SK-N-SH (cell line): ENCODE results near the gene SLAMF8. TPM values are rescaled to one million over a fixed set of nuclear protein-coding genes. Genes with fewer than 3 reads are reported as not detected.

Source experiments
- CTCF ChIA-PET: fragments of 300-600, 350-600 bp; formaldehyde crosslinking; extraction: SDS; loops from one replicate; lab custom pipeline; 2021; lab: Yijun Ruan, JAX
- POLR2A ChIA-PET: fragments of 350-600 bp; sonication (Branson Sonifier 250); formaldehyde crosslinking; extraction: SDS; loops from one replicate; lab custom pipeline; 2020; ENCODE audit warnings: antibody characterized with exemption, inconsistent platforms; lab: Yijun Ruan, JAX
- DNase-seq: peaks from one replicate; pipeline ENCODE4 v3.0.0; 2012
- H2AFZ ChIP-seq: fragments of 200-600 bp; sonication (generic); 2 replicates; pipeline ENCODE4 v1.8.1; 2016; ENCODE audit warnings: antibody characterized with exemption, mild to moderate bottlenecking, low read depth
- H3F3A ChIP-seq: fragments of 200-600 bp; sonication (generic); replicated peaks from 2 replicates; pipeline ENCODE3; 2016; ENCODE audit warnings: antibody characterized with exemption, mild to moderate bottlenecking; ENCODE audit not compliant: insufficient read depth
- H3K27ac ChIP-seq, 2 experiments: fragments of 200-500 bp in 1 of 2; fragments of 200-600 bp in 1 of 2; sonication (Bioruptor generic) in 1 of 2; sonication (generic), shearing (Covaris generic) in 1 of 2; 2 replicates each; pipeline versions ENCODE4 v1.5.1 to v1.6.1; 2014 to 2016; ENCODE audit warnings: low read depth in 2 of 2, inconsistent platforms in 1 of 2, low read length in 1 of 2, mild to moderate bottlenecking in 1 of 2, mixed read lengths in 1 of 2
- H3K27me3 ChIP-seq: fragments of 200-600 bp; sonication (generic), shearing (Covaris generic); 2 replicates; pipeline ENCODE4 v1.6.1; 2016; ENCODE audit warnings: mixed run types; ENCODE audit not compliant: insufficient read depth
- H3K36me3 ChIP-seq, 2 experiments: fragments of 200-500 bp in 1 of 2; fragments of 200-600 bp in 1 of 2; sonication (Bioruptor generic) in 1 of 2; sonication (generic) in 1 of 2; replicated peaks in 1 of 2; 2 replicates each; pipeline versions ENCODE3 to v1.5.1; 2014 to 2016; ENCODE audit warnings: low read length in 1 of 2, mild to moderate bottlenecking in 1 of 2; ENCODE audit not compliant: insufficient read depth in 2 of 2, control insufficient read depth in 1 of 2
- H3K4me1 ChIP-seq, 2 experiments: fragments of 200-500 bp in 1 of 2; fragments of 200-600 bp in 1 of 2; sonication (Bioruptor generic) in 1 of 2; sonication (generic), shearing (Covaris generic) in 1 of 2; 2 replicates each; pipeline versions ENCODE4 v1.5.1 to v1.6.1; 2014 to 2016; ENCODE audit warnings: low read depth in 1 of 2, low read length in 1 of 2, mixed run types in 1 of 2; ENCODE audit not compliant: insufficient read depth in 2 of 2, control insufficient read depth in 1 of 2
- H3K4me2 ChIP-seq: fragments of 200-600 bp; sonication (generic), shearing (Covaris generic); 2 replicates; pipeline ENCODE4 v1.6.1; 2017; ENCODE audit warnings: mixed run types
- H3K4me3 ChIP-seq, 2 experiments: fragments of 200-500 bp in 1 of 2; fragments of 200-600 bp in 1 of 2; sonication (Bioruptor generic) in 1 of 2; sonication (generic), shearing (Covaris generic) in 1 of 2; 2 replicates each; pipeline versions ENCODE4 v1.5.1 to v1.8.1; 2014 to 2016; ENCODE audit warnings: low read depth in 2 of 2, inconsistent platforms in 1 of 2, low read length in 1 of 2, mild to moderate bottlenecking in 1 of 2, mixed read lengths in 1 of 2, moderate library complexity in 1 of 2
- H3K79me2 ChIP-seq: fragments of 200-600 bp; sonication (generic); 2 replicates; pipeline ENCODE4 v1.8.1; 2017; ENCODE audit warnings: mild to moderate bottlenecking; ENCODE audit not compliant: insufficient read depth
- H3K9ac ChIP-seq: fragments of 200-600 bp; sonication (generic); 2 replicates; pipeline ENCODE4 v1.6.1; 2017; ENCODE audit warnings: mixed run types
- H3K9me2 ChIP-seq: fragments of 200-600 bp; sonication (generic); 2 replicates; pipeline ENCODE4 v1.6.1; 2017; ENCODE audit warnings: mixed run types
- H3K9me3 ChIP-seq: fragments of 200-600 bp; sonication (generic); 2 replicates; pipeline ENCODE4 v1.6.1; 2017; ENCODE audit warnings: mixed run types, mild to moderate bottlenecking, moderate library complexity
- H4K20me1 ChIP-seq: fragments of 200-600 bp; sonication (generic); 2 replicates; pipeline ENCODE4 v1.6.1; 2017; ENCODE audit warnings: mild to moderate bottlenecking, mixed run types; ENCODE audit not compliant: insufficient read depth
- CHD2 ChIP-seq: fragments of 150-350 bp; IDR thresholded peaks from 2 replicates; pipeline ENCODE4 v1.6.1; 2018; ENCODE audit warnings: low read length; ENCODE audit not compliant: partially characterized antibody
- ELF1 ChIP-seq: IDR thresholded peaks from 2 replicates; pipeline ENCODE4 v1.4.0; 2012
- FOXJ3 ChIP-seq: sonication (generic); formaldehyde crosslinking; IDR thresholded peaks from 2 replicates; pipeline ENCODE4 v1.5.1; 2020; ENCODE audit warnings: mild to moderate bottlenecking, missing genetic modification reagents
- MXI1 ChIP-seq: IDR thresholded peaks from 2 replicates; pipeline ENCODE4 v1.6.1; 2012; ENCODE audit warnings: mild to moderate bottlenecking, low read depth, low read length, improper control_type of control experiment
- NFIC ChIP-seq: IDR thresholded peaks from 2 replicates; pipeline ENCODE4 v1.4.0; 2012; ENCODE audit warnings: borderline replicate concordance
- NRF1 ChIP-seq: IDR thresholded peaks from 2 replicates; pipeline ENCODE4 v1.6.1; 2012; ENCODE audit warnings: low read depth, mild to moderate bottlenecking, low read length
- RAD21 ChIP-seq: IDR thresholded peaks from 2 replicates; pipeline ENCODE4 v1.6.1; 2012; ENCODE audit warnings: mild to moderate bottlenecking, low read length
- REST ChIP-seq: IDR thresholded peaks from 2 replicates; pipeline ENCODE4 v1.6.1; 2012; ENCODE audit warnings: mild to moderate bottlenecking, low read depth, low read length, moderate library complexity
- RFX5 ChIP-seq: IDR thresholded peaks from 2 replicates; pipeline ENCODE4 v1.6.1; 2012; ENCODE audit warnings: mild to moderate bottlenecking, improper control_type of control experiment, low read length
- SMC3 ChIP-seq: IDR thresholded peaks from 2 replicates; pipeline ENCODE4 v1.6.1; 2012; ENCODE audit warnings: low read depth, low read length, improper control_type of control experiment
- TAF1 ChIP-seq: IDR thresholded peaks from 2 replicates; pipeline ENCODE4 v1.6.1; 2012; ENCODE audit warnings: low read depth, mild to moderate bottlenecking, low read length, moderate library complexity, borderline replicate concordance
- TCF12 ChIP-seq: IDR thresholded peaks from 2 replicates; pipeline ENCODE4 v1.4.0; 2012
- TEAD4 ChIP-seq: IDR thresholded peaks from 2 replicates; pipeline ENCODE4 v1.4.0; 2012; ENCODE audit warnings: mild to moderate bottlenecking, borderline replicate concordance; ENCODE audit not compliant: insufficient read depth
- YY1 ChIP-seq: IDR thresholded peaks from 2 replicates; pipeline ENCODE4 v1.4.0; 2012; ENCODE audit warnings: low read depth, mild to moderate bottlenecking
- WGBS: methylation state at CpG from one replicate; pipeline ENCODE4 v1.1.6; 2017; ENCODE audit warnings: low lambda C conversion rate; 5-methylcytosine and 5-hydroxymethylcytosine counted together
- polyA plus RNA-seq, 3 experiments: library from polyadenylated mRNA; depleted of rRNA; stranded (reverse); fragments of >200 nt; gene quantifications; 2 replicates each; pipeline ENCODE4 v1.2.3, GENCODE V29; 2012
- TF ChIP-seq, protein P1 (sequence below): IDR thresholded peaks from 2 replicates; pipeline ENCODE4 v1.4.0; 2012; ENCODE audit warnings: low read depth, borderline replicate concordance
- TF ChIP-seq, protein P2 (sequence below): IDR thresholded peaks from 2 replicates; pipeline ENCODE4 v1.4.0; 2012; ENCODE audit warnings: low read depth
- TF ChIP-seq, protein P3 (sequence below): fragments of 150-350 bp; IDR thresholded peaks from 2 replicates; pipeline ENCODE4 v1.6.1; 2016; ENCODE audit warnings: mild to moderate bottlenecking, low read depth, low read length
- TF ChIP-seq, protein P4 (sequence below): IDR thresholded peaks from 2 replicates; pipeline ENCODE4; 2012

Gene SLAMF8
- polyA plus RNA-seq, 1 of the 3 experiments (the other 2 are of a cell fraction): not detected

- no peak overlapping the region for H3K27ac ChIP-seq
- TF ChIP-seq FOXJ3 (CRISPR knock-in tag) (no peak), NRF1 (no peak), RAD21 (no peak), TAF1 (no peak), SMC3 (no peak), ELF1 (no peak), TEAD4 (no peak), REST (no peak), YY1 (no peak)
- TF ChIP-seq, protein P1, sequence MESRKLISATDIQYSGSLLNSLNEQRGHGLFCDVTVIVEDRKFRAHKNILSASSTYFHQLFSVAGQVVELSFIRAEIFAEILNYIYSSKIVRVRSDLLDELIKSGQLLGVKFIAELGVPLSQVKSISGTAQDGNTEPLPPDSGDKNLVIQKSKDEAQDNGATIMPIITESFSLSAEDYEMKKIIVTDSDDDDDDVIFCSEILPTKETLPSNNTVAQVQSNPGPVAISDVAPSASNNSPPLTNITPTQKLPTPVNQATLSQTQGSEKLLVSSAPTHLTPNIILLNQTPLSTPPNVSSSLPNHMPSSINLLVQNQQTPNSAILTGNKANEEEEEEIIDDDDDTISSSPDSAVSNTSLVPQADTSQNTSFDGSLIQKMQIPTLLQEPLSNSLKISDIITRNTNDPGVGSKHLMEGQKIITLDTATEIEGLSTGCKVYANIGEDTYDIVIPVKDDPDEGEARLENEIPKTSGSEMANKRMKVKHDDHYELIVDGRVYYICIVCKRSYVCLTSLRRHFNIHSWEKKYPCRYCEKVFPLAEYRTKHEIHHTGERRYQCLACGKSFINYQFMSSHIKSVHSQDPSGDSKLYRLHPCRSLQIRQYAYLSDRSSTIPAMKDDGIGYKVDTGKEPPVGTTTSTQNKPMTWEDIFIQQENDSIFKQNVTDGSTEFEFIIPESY: no peak
- TF ChIP-seq, protein P2, sequence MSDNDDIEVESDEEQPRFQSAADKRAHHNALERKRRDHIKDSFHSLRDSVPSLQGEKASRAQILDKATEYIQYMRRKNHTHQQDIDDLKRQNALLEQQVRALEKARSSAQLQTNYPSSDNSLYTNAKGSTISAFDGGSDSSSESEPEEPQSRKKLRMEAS: no peak
- TF ChIP-seq, all 33 proteins: peak for 0
- no peaks in the 10 kb centered on the region for H3K9me2 ChIP-seq
- no peak overlapping the region; the same call in 1 of the 2 replicates for H2AFZ ChIP-seq
- DNase-seq: no peak
- POLR2A ChIA-PET: no interaction called here
- H3K9ac ChIP-seq: no peak overlapping the region
- H3K79me2 ChIP-seq: no peaks in the 10 kb centered on the region
- no peak overlapping the region for H3K4me3 ChIP-seq
- no peaks in the 10 kb centered on the region for H3K9me3 ChIP-seq
- 100% methylated on average over 1 of the region's 1 CpG for WGBS
- H4K20me1 ChIP-seq: no peaks in the 10 kb centered on the region
- no peak overlapping the region for H3K4me2 ChIP-seq
- H3F3A ChIP-seq: no peaks in the 10 kb centered on the region
- peaks cover 5 to 9% of the 10 kb centered on the region in 2 experiments; a peak in 1 of 4 replicates for H3K4me1 ChIP-seq
- CTCF ChIA-PET: interaction anchor here (1.6 to 7.1 kb wide), 3 partner anchors 11 to 88 kb away, joined by 3 to 46 read pairs (median 5); partner anchors contain the start of gene DUSP23
- H3K27me3 ChIP-seq: no peaks in the 10 kb centered on the region
- no peaks in the 10 kb centered on the region for H3K36me3 ChIP-seq
Measured at GRCh38 chr1:159869607-159870006, 42.9 kb downstream of the SLAMF8 start.

- Histone ChIP-seq H3K27me3 (no peaks in the 10 kb centered on the region), H4K20me1 (no peaks in the 10 kb centered on the region), H3K36me3 (no peaks in the 10 kb centered on the region), H3K9me2 (no peaks in the 10 kb centered on the region), H3K27ac (no peak overlapping the region), H3K4me2 (no peak overlapping the region), H3K4me1 (peaks cover 5 to 13% of the 10 kb centered on the region in 2 experiments; a peak in 1 of 4 replicates), H3K4me3 (no peak overlapping the region), H2AFZ (no peak overlapping the region), H3K9me3 (no peaks in the 10 kb centered on the region), H3K79me2 (no peaks in the 10 kb centered on the region), H3K9ac (no peak overlapping the region), H3F3A (no peaks in the 10 kb centered on the region)
- WGBS: 85% methylated on average over 5 of the region's 5 CpGs
- ChIA-PET POLR2A (no interaction called here), CTCF (interaction anchor here (0.6 to 7.1 kb wide), 6 partner anchors 22 to 137 kb away, joined by 3 to 46 read pairs (median 4); partner anchors contain the start of gene FCRL6)
- no peak for DNase-seq
- TF ChIP-seq TCF12 (no peak), RFX5 (no peak), MXI1 (no peak), SMC3 (no peak), NFIC (no peak), CHD2 (no peak)
- TF ChIP-seq, protein P3, sequence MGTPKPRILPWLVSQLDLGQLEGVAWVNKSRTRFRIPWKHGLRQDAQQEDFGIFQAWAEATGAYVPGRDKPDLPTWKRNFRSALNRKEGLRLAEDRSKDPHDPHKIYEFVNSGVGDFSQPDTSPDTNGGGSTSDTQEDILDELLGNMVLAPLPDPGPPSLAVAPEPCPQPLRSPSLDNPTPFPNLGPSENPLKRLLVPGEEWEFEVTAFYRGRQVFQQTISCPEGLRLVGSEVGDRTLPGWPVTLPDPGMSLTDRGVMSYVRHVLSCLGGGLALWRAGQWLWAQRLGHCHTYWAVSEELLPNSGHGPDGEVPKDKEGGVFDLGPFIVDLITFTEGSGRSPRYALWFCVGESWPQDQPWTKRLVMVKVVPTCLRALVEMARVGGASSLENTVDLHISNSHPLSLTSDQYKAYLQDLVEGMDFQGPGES: no peak
- TF ChIP-seq, protein P4, sequence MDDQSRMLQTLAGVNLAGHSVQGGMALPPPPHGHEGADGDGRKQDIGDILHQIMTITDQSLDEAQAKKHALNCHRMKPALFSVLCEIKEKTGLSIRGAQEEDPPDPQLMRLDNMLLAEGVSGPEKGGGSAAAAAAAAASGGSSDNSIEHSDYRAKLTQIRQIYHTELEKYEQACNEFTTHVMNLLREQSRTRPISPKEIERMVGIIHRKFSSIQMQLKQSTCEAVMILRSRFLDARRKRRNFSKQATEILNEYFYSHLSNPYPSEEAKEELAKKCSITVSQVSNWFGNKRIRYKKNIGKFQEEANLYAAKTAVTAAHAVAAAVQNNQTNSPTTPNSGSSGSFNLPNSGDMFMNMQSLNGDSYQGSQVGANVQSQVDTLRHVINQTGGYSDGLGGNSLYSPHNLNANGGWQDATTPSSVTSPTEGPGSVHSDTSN: no peak
- TF ChIP-seq, protein P1: no peak
Measured at GRCh38 chr1:159870704-159871103, 44.0 kb downstream of the SLAMF8 start.
